ENCODE measurements around the gene ATP6AP1. TPM values are rescaled to one million over a fixed set of nuclear protein-coding genes. Genes with fewer than 3 reads are reported as not detected.
A peak's percentile ranks its signal among the peaks of the same experiment; 100 is the strongest.

The ATP6AP1 gene
- total RNA-seq, 1 experiment from 2014 or later: 48.8 TPM

DNA sequence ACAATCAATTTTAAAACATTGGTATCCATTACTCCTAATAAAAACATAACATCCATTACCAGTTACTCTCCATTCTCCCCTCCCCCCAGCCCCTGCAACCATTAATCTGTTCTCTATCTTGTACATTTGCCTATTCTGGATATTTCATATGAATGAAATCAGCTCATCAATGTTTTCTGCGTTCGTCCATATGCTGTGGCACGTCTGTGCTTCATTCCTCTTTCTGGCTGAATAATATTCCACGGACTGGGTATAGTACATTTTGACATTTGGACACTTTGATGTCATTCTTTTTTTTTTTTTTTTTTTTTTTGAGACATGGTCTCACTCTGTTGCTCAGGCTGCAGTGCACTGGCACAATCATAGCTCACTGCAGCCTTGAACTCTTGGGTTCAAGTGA, 24.6 kb upstream of the ATP6AP1 start:
- Histone ChIP-seq H3K4me3 (ENCODE audit: insufficient read depth, low read depth, low read length) (no peak overlapping the region), H3K36me3 (replicated peaks; ENCODE audit: control insufficient read depth, insufficient read depth, low read length) (peaks cover 14% of the 10 kb centered on the region), H3K27me3 (ENCODE audit: control insufficient read depth, insufficient read depth, low read length) (no peaks in the 10 kb centered on the region)
- DNase-seq: no peak

DNA sequence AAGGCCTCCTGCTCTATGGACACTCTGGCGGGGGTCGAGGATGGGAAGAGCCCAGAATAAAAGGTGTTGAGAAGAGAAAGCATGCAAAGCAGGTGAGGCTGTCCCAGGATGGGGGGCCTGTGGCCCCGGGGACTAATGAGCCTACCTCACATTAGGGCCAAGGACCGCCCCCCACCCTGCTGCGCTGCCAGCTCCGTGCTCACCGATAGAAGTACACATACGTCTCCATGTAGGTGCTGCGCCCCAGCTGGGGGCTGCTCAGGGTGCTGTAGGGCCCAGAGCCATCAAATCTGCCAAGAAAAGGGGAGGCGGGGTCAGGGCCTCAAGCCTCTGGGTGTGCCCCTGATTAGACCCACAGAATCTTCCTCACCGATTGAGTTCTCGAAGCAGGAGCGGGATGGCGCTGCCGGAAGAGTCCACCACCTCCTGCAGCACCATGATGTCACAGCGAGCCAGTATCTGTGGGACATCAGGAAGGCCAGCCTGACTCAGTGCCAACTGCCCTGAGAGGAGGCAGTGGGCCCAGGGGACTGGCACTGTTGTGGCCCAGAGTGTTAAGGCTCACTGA, 23.8 kb upstream of the ATP6AP1 start:
- Histone ChIP-seq H3K4me3 (ENCODE audit: insufficient read depth, low read depth, low read length) (no peak overlapping the region), H3K27me3 (ENCODE audit: control insufficient read depth, insufficient read depth, low read length) (no peaks in the 10 kb centered on the region), H3K36me3 (replicated peaks; ENCODE audit: control insufficient read depth, insufficient read depth, low read length) (peaks cover 7% of the 10 kb centered on the region)
- DNase-seq: no peak

DNA sequence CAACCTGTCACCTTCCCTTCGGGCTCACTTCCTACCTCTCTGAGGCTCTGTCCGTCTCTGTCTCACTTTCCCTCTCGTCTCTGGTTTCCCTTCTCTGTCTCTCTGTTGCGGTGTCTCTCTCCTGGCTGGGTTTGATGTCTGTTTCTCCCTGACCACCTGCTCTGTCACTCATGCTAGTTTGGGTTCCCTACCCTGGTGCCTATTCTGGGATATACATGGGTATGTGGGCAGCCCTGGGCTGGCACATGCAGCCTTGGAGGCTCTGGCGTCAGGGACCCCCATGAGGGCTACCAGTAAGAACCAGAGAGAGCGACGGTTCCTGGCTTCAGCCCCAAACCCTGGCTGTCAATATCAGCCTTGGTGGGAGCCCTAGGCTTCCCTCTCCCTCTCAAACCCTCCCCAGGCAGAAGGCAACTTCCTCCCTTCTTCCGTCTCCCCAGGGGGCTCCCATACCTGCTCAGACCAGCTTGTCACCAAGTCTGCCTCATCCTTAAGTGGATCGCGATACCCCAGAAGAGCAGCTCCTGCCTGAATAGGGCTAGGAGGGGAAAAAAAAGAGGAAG, 19.7 kb upstream of the ATP6AP1 start:
- peak overlapping the region; percentile 31 for H3K4me3 ChIP-seq (ENCODE audit: insufficient read depth, low read depth, low read length)
- H3K36me3 ChIP-seq (replicated peaks; ENCODE audit: control insufficient read depth, insufficient read depth, low read length): no peaks in the 10 kb centered on the region; the same call in 1 of the 2 replicates
- DNase-seq: no peak
- H3K27me3 ChIP-seq (ENCODE audit: control insufficient read depth, insufficient read depth, low read length): no peaks in the 10 kb centered on the region

DNA sequence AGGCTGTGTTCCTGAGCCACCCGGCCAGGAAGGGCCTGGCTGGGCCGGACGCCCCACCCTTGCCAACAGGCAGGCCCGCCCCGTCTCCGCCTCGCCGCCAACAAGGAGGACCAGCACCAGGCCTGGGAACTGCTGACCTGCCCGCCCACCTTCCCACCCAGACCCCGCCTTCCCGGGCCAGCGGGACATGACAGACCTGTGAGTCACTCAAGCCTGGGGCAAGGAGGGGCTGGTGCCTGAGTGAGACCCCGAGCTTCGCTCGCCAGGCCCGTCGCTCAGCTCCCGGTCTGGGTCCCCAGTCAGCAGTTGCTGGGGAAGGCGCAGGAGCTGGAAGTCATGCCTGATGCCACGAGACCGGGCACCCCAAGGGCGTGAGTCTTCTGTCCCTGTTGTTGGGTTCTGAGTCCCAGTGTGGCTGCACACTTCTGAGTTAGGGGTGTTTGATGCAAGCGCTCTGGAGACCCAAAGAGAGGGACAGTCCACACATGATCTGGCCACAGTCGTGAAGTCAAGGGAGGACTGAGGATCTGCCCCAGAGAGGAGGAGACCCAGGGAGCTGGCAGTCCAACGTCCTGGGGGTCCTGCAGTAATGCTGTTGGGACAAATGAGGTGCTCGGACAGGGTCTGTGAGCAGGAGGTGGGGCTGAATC, 19.1 kb upstream of the ATP6AP1 start, which contains the start of gene DNASE1L1:
TSS of gene DNASE1L1 (minus strand) at position 33 of the 650 bp plus-strand sequence. CDS start 3,686 bp downstream, outside the sequence.
- Histone ChIP-seq H3K36me3 (replicated peaks; ENCODE audit: control insufficient read depth, insufficient read depth, low read length) (no peaks in the 10 kb centered on the region; the same call in 1 of the 2 replicates), H3K4me3 (ENCODE audit: insufficient read depth, low read depth, low read length) (peak within 1 kb of the TSS; percentile 31), H3K27me3 (ENCODE audit: control insufficient read depth, insufficient read depth, low read length) (no peaks in the 10 kb centered on the region)
- peak; percentile 92 for DNase-seq

DNA sequence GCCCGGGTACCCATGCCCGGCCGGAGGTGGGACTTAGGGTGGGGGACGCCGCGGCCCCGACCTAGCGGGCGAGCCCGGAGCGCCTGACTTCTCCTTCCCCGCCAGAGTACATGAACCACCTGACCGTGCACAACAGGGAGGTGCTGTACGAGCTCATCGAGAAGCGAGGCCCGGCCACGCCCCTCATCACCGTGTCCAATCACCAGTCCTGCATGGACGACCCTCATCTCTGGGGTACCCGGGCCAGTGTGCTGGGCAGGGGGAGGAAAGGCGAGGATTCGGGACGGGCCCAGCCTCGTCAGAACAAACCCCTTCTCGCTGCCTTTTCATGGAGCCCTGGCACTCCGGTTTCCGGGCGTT, 16.5 kb upstream of the ATP6AP1 start:
- DNase-seq: peak; percentile 89
- H3K27me3 ChIP-seq (ENCODE audit: control insufficient read depth, insufficient read depth, low read length): no peaks in the 10 kb centered on the region
- no peaks in the 10 kb centered on the region; the same call in 1 of the 2 replicates for H3K36me3 ChIP-seq (replicated peaks; ENCODE audit: control insufficient read depth, insufficient read depth, low read length)
- peak overlapping the region; percentile 77 for H3K4me3 ChIP-seq (ENCODE audit: insufficient read depth, low read depth, low read length)

DNA sequence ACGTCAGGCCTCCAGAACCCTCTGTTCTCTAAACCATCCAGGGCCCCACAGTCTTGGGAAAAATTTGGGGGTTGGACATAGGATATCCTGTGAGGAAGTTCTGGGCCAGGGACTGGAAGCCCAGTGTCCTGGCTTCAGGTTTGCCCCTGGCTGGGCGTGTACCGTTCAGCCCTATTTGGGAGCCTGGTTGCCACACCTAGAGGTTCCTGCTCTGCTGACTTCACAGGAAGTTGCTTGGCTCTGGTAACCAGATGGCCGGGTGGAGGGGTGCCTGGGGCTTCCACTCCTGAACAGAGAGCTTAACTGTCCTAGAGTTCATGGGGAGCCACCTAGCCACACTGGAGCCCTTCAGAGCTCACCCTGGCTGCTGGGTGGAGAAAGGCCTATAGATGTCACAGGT, 16.0 kb upstream of the ATP6AP1 start:
- no peak for DNase-seq
- H3K27me3 ChIP-seq (ENCODE audit: control insufficient read depth, insufficient read depth, low read length): no peaks in the 10 kb centered on the region
- H3K4me3 ChIP-seq (ENCODE audit: insufficient read depth, low read depth, low read length): peak overlapping the region; percentile 77
- H3K36me3 ChIP-seq (replicated peaks; ENCODE audit: control insufficient read depth, insufficient read depth, low read length): no peaks in the 10 kb centered on the region; the same call in 1 of the 2 replicates

DNA sequence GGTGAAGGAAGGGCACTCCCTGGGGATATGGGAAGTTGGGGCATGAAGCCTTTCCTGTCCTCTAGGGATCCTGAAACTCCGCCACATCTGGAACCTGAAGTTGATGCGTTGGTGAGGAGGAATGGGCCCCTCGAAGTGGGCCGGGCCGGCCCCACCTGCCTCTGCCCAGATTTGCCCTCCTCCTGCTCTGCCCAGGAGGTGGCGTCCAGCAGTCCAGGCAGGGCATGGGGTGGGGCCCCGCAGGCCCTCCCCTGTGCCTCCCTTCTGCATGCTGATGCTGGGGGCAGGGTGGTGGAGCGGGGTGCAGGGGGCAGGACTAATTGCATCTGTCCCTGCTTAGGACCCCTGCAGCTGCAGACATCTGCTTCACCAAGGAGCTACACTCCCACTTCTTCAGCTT, 15.3 kb upstream of the ATP6AP1 start:
- Histone ChIP-seq H3K36me3 (replicated peaks; ENCODE audit: control insufficient read depth, insufficient read depth, low read length) (no peaks in the 10 kb centered on the region; the same call in 1 of the 2 replicates), H3K27me3 (ENCODE audit: control insufficient read depth, insufficient read depth, low read length) (no peaks in the 10 kb centered on the region), H3K4me3 (ENCODE audit: insufficient read depth, low read depth, low read length) (no peak overlapping the region)
- DNase-seq: no peak

DNA sequence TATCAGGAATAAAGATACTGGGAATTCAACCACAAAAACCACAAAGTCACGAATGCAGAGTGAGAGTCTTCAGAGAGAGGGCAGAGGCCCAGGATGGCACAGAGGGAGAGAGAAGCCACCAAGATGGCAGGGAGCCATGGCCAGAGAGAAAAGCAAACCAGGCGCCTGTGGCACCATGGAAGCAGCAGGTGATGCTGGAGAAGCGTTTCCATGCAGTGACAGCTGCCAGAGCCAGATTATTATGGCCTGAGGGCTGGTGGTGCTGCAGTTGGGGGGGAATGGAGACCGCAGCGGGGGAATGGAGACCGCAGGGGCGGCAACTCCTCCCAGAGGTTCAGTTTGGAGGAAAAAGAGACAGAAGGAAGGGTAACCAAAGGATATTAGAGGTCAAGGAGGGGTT, 11.3 kb upstream of the ATP6AP1 start:
- DNase-seq: no peak
- no peaks in the 10 kb centered on the region; the same call in 1 of the 2 replicates for H3K36me3 ChIP-seq (replicated peaks; ENCODE audit: control insufficient read depth, insufficient read depth, low read length)
- no peak overlapping the region for H3K4me3 ChIP-seq (ENCODE audit: insufficient read depth, low read depth, low read length)
- H3K27me3 ChIP-seq (ENCODE audit: control insufficient read depth, insufficient read depth, low read length): no peaks in the 10 kb centered on the region

DNA sequence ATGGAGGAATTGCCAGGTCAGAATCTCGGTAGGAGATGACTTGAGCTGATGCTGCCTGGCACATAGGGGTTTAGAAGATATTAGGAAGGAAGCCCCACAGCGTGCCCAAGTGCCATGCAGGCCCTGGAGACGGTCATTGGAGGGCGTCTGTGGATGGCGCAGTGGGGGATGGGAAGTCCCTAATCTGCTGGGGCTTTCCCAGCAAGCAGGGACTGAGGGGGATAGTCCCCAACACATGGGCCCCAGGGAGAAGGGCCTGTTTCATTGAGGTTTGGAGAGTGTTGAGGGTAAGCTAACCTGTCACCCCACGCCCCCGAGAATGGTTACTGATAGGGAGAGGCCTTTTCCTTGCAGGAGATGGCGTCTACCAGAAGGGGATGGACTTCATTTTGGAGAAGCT, 9.3 kb upstream of the ATP6AP1 start:
- Histone ChIP-seq H3K27me3 (ENCODE audit: control insufficient read depth, insufficient read depth, low read length) (no peaks in the 10 kb centered on the region), H3K4me3 (ENCODE audit: insufficient read depth, low read depth, low read length) (no peak overlapping the region), H3K36me3 (replicated peaks; ENCODE audit: control insufficient read depth, insufficient read depth, low read length) (no peaks in the 10 kb centered on the region; the same call in 1 of the 2 replicates)
- DNase-seq: no peak

DNA sequence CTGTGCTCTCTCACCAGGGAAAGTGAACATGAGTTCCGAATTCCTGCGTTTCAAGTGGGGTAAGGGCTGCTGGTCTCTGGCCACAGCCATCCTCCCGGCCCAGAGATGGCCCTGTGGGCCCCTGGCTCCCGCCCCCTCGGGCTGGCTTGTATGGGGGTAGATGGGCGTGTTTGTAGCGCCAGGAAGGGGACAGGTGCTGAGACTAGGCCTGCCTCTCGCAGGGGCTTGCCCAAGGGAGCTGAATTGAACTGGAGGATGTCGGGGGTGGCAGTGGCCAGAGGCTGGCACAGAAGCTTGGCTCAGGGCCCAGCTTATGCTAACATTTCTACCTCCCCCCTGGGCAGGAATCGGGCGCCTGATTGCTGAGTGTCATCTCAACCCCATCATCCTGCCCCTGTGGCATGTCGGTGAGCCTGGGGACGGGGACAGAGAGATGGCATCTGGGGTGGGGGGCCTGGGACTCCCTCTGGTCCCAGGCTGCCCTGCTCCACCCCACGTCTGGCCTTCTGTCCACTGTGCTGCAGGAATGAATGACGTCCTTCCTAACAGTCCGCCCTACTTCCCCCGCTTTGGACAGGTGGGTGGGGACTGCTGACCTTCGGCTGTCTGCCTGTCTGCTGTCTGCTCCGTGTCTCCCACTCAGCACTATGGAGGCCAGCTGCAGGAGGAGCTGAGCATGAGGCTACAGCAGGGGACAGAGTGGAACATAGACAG, 8.6 kb upstream of the ATP6AP1 start:
- H3K4me3 ChIP-seq (ENCODE audit: insufficient read depth, low read depth, low read length): no peak overlapping the region
- DNase-seq: no peak
- H3K27me3 ChIP-seq (ENCODE audit: control insufficient read depth, insufficient read depth, low read length): no peaks in the 10 kb centered on the region
- H3K36me3 ChIP-seq (replicated peaks; ENCODE audit: control insufficient read depth, insufficient read depth, low read length): no peaks in the 10 kb centered on the region; the same call in 1 of the 2 replicates

DNA sequence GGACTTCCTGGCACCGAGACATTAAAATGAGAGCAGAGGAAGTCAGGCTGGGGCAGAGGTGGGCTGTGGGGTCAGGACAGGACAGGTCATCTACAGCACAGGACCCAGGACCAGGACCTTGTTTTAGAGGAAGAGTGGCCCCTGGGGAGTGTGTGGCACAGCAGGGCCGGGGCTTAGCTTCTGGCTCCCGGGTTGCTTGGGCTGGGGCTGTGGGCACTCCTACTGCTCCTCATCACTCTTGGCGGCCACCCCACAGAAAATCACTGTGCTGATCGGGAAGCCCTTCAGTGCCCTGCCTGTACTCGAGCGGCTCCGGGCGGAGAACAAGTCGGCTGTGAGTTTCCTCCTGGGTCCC, 8.1 kb upstream of the ATP6AP1 start:
- Histone ChIP-seq H3K27me3 (ENCODE audit: control insufficient read depth, insufficient read depth, low read length) (no peaks in the 10 kb centered on the region), H3K36me3 (replicated peaks; ENCODE audit: control insufficient read depth, insufficient read depth, low read length) (no peaks in the 10 kb centered on the region; the same call in 1 of the 2 replicates), H3K4me3 (ENCODE audit: insufficient read depth, low read depth, low read length) (no peak overlapping the region)
- DNase-seq: no peak

DNA sequence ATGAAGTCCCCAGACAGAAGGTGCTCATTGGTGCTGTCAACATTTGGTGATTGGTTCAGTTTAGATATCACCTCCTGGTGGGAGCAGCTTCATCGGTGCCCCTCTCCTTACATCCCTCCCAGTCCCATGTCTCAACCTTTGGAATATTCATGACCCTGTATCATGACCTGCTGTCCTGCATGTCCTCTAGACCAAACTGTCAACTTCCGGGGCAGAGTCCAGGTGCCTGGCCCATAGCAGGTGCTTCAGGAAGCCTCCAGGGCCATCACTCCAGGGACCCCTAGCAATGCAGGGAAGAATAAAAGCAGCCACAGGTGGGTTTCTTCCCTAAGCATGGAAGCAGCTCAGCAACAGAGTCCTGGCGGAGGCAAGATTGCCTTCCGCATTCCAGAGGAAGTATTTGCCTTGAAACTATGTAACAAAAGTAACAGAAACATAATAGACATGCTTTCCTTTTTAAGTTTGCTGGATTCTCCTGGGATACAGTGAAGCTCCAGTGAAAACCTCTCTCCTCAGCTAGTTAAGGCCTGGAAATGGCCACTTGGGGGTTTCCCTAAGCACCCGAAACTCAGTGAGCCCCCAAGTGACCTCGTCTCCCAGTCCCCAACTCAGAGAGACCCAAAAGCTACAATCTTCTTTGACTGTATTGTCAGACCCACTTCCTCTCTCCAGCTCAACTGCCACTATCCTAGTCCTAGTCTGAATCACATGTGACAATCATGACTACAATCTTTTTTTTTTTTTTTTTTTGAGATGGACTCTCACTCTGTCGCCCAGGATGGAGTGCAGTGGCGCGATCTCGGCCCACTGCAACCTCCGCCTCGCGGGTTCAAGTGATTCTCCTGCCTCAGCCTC, 1.3 kb upstream of the ATP6AP1 start:
- DNase-seq: no peak
- no peak overlapping the region for H3K4me3 ChIP-seq (ENCODE audit: insufficient read depth, low read depth, low read length)
- H3K36me3 ChIP-seq (replicated peaks; ENCODE audit: control insufficient read depth, insufficient read depth, low read length): no peaks in the 10 kb centered on the region
- no peaks in the 10 kb centered on the region for H3K27me3 ChIP-seq (ENCODE audit: control insufficient read depth, insufficient read depth, low read length)

DNA sequence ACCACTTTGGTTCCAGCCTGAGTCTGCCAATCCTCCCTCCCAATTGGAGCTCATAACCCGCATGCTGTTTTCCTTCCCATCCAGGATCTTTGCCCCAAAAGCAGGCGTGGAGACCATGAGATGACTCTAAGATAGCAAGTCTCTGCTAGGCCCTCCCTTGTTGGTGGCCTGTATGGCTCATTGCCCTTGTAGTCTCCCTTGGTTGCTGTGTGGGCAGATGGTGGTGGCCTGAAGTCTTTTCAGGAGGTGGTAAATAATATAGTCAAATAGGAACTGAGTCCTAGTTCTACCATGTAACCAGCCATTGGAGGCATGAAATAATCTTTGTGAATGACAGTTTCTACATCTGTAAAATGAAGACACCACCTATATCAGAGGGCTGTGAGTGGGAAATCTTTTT, 1.2 kb downstream of the ATP6AP1 start:
- DNase-seq: no peak
- Histone ChIP-seq H3K27me3 (ENCODE audit: control insufficient read depth, insufficient read depth, low read length) (no peaks in the 10 kb centered on the region), H3K36me3 (replicated peaks; ENCODE audit: control insufficient read depth, insufficient read depth, low read length) (no peaks in the 10 kb centered on the region; the same call in 1 of the 2 replicates), H3K4me3 (ENCODE audit: insufficient read depth, low read depth, low read length) (no peak overlapping the region)

DNA sequence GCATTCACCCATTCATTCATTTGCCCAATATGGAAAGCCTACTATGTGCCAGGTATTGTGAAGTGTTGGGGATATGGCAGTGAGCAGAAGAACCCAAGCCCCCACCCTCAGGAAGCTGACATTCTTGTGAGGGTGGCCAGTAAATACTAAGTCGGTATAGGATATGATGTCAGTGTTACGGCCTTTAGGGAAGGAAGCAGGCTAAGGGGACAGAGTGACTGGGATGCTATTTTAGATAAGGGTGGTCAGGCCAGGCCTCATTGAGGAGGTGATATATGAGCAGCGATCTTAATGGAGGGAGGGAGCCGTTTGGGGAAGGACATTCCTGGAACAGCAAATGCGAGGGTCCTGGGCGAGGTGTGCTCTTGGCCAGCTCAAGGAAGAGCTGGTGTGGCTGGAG, 2.0 kb downstream of the ATP6AP1 start:
- no peak for DNase-seq
- H3K27me3 ChIP-seq (ENCODE audit: control insufficient read depth, insufficient read depth, low read length): no peaks in the 10 kb centered on the region
- no peaks in the 10 kb centered on the region; the same call in 1 of the 2 replicates for H3K36me3 ChIP-seq (replicated peaks; ENCODE audit: control insufficient read depth, insufficient read depth, low read length)
- H3K4me3 ChIP-seq (ENCODE audit: insufficient read depth, low read depth, low read length): no peak overlapping the region
